ENCODE results near the gene NOD2.

DNA sequence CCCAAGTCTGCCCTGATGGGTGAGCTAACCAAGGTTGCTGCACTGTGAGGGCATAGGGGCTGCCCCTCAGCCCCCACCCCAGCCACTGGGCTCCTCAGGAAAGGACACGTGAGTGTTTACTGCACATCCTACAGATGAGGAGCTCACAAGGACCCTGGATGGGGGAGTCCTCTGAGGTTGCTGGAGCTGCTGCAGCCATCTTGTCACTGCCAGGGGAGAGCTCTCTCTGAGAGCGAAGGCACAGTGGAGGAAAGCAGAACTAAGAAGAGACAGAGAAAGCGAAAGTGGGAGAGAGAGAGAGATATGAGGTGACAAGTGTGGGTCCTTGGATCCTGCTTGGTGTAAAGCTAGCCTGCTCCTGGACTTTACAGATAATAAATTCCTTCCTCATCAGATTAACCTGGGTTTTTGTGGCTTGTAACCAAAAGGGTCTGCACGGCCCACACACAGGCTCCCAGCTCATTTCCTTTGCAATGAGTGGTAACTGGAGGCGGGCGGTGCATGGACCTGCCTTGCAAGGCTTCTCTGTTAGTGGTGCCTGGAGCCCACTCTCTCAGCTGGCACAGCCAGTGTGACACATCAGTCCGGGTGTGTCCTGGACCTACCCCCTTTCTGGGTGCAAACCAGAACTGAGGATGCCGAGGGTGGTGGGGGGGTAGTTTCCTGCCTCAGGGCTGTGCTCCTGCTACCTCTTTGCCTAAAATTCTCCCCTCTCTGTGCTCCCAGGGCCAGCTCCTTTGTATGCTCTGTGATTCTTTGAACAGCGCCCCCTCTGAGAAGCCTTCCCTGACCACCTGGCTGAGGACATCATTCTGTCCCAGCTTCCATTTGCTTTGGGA, 26.5 kb upstream of the NOD2 start:
- TF ChIP-seq, protein P1, sequence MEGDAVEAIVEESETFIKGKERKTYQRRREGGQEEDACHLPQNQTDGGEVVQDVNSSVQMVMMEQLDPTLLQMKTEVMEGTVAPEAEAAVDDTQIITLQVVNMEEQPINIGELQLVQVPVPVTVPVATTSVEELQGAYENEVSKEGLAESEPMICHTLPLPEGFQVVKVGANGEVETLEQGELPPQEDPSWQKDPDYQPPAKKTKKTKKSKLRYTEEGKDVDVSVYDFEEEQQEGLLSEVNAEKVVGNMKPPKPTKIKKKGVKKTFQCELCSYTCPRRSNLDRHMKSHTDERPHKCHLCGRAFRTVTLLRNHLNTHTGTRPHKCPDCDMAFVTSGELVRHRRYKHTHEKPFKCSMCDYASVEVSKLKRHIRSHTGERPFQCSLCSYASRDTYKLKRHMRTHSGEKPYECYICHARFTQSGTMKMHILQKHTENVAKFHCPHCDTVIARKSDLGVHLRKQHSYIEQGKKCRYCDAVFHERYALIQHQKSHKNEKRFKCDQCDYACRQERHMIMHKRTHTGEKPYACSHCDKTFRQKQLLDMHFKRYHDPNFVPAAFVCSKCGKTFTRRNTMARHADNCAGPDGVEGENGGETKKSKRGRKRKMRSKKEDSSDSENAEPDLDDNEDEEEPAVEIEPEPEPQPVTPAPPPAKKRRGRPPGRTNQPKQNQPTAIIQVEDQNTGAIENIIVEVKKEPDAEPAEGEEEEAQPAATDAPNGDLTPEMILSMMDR (IDR thresholded peaks at IDR 0.05; ENCODE audit: insufficient read depth, low read depth, low read length): no peak
- TF ChIP-seq EZH2 (IDR thresholded peaks at IDR 0.05; ENCODE audit: insufficient read depth, low read length): no peak

Data from astrocyte (in vitro differentiated cells and primary cell).